Measurements from ENCODE around the gene PSMA5.
"Not testable (repeated sequence)": the region's sequence is repeated elsewhere in the genome, so short reads cannot be mapped to it uniquely, and the experiment has no call there.

Gene PSMA5

DNA sequence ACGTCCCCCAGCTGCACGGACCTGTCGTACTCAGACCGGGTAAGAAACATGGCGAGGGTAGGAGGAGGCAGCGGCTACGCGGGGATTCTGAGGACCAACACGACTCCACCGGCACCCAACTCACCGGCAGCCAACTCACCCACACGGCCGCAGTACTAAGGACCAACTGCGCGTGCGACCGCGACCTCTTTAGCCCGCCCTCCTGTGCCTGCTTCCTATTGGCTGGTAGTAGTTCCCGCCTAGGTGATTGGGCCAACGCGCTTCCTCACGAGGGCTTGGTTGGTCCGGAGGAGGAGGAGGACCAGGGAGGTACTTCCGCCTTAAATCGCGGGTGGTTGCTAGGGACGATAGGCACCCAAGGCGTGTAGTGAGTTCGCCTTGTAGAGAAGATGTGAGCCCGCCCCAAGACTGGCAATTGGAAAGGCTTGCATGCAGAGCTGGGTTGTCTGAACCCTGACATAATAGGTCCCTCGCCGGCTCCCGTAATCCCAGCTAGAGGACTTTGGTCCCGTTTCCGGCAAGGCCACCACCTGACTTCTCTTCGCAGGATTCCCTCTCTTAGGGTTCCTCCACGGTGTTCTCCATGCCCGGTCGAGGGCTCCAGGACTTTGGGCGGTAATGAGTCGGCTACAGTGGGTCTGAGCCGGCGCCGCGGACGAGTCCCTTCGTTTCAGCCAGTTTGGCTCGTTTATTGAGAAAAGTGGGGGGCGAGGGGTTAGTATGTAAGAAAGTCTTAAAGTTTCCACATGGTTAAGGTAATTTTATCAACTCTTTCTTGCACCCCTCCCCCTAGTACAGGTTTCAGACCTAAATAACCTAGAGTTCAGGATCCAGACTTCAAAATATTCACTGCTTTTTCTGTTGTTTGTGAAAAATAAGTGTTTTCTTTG, at the start of gene PSMA5:
TSS of gene PSMA5 (minus strand) at position 168 of the 890 bp plus-strand sequence. CDS start at position 50, 118 bp downstream.
- DNase-seq: peak; percentile 98

- no peak for DNase-seq
Measured at GRCh38 chr1:109475261-109475660, 49.0 kb upstream of the PSMA5 start.

DNA sequence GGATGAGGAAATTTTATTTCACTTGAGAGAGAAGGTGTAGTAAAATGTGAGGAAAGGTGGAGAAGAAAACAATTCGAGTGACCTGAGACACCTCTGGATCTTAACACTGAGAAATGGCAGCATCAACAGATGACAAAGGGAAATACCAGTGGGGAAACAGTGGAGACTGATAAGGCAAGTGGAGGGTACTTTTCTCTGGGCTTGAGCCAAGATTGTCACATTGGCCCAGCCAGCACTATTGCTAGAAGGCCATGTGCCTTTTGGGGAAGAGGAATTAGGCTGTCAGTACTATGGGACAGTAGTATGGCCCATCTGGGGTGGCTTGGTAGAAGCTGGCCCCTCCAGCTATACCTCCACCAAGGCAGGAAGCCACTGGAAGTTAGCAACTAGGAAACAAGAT, 48.4 kb upstream of the PSMA5 start:
- no peak for DNase-seq

- not testable (repeated sequence) for DNase-seq
Measured at GRCh38 chr1:109473284-109474057, 47.2 kb upstream of the PSMA5 start.

GRCh38 chr1:109472779-109473178, 46.5 kb upstream of the PSMA5 start:
- DNase-seq: no peak

GRCh38 chr1:109470245-109470644, 44.0 kb upstream of the PSMA5 start:
- DNase-seq: no peak

- no peak for DNase-seq
Measured at GRCh38 chr1:109468903-109469302, 42.7 kb upstream of the PSMA5 start.

DNA sequence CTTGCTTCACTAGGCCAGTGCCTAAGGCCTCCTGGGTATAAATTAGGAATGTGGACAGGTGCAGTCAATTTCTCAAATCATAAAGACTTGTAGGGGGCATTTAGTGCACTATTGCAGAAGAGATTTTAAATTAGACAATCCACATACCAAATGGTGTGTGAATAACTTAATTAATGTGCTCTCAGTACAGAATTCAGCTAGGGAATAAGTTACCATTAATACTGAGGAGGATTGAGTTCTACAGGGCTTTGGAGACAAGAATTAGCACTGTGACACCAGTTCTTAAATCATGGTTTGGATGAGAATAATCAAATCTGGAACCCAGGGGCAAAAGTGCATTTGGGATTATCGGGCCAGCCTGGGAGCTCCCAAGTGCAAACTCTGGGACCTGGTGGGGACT, 41.8 kb upstream of the PSMA5 start:
- DNase-seq: no peak

DNA sequence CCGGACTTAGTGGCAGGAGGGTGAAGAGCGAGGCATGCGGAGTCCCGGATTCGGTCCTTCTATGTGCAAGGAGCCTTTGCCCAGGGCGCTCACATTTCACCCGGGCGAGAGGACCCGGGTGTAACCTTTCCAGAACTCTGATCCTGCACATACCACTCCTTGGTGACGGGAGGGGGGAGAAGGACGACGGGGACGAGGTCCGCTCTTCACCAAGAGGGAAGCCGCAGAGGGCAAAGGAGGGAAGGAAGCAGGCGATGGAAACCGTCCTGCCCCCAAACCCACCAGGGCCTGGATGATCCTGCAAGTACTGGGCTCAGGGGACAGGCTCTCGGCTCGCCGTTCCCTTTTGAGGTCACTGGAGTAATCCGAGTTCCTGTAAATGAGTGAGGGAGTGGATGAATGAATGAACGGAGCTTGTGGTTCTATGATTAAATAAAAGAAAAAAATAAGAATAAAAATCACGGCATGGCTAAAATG, 41.1 kb upstream of the PSMA5 start:
- no peak for DNase-seq

DNA sequence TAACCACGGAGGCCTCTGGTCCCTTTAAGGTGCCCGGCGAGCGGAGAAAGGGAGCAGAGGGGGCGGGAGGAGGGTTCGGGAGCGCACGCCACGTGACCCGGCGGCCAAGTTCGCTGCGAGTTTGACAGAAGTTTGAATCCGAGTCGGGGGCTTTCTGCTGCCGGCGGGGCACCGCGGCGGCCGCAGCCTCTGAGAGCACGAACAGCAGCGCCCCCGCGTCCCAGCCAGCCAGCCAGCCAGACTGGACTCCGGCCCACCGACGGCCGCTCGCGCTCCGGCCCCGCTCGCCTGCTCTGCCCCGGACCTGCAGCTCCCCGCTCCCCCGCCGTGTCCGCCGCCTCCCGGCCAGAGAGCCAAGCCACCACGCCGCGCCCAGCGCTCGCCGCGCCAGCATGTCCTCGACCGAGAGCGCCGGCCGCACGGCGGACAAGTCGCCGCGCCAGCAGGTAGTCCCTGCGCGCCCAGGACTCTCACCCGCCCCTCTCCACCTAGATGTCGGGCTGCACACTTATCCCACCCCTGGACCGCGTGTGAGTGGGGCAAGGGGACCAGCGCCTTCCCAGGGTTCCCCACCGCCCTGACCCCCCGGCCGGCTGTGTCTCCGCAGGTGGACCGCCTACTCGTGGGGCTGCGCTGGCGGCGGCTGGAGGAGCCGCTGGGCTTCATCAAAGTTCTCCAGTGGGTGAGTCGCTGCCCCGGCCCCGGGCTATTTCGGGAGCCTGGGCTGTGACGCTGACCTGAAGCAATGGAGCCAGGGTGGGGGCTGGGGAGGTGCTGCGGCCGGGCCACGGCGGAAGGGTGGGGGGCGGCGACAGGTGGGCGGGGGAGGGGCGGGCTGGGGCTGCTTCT, 40.4 kb upstream of the PSMA5 start, which contains the start of gene SYPL2:
TSS of gene SYPL2 (plus strand) at position 95 of the 849 bp plus-strand sequence. CDS start at position 393, 298 bp downstream.
- no peak for DNase-seq

DNA sequence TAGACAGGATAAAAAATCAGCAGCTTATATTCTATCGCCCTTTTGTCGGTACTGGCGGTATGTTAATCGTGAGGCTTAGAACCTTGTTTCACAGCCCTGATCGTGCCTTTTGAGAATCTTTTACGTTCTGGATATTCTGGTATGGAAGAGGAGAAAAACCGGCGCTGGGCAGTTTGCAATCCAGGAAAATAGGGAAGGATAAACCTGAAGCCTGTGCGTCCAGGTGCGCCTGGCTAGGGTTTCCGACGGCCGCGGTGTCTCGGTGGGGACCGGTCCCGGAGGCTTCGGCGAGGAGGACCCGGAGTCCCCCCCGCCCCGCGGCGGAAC, 39.8 kb upstream of the PSMA5 start:
- DNase-seq: no peak

DNA sequence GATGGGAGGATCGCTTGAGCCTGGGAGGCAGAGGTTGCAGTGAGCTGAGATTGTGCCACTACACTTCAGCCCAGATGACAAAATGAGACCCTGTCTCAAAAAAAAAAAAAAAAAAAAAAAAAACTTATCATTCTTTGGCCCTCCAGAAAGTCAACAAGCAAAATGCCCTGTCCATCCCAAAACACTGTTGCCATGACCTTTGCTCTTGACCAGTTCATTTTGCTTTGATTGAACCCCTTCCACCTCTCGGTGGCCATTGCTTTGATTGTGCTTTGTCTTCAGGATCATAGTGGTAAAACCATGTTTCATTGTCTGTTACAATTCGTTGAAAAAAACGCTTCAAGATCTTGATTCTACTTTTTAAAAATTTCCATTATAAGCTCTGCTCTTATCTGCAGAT, 31.6 kb upstream of the PSMA5 start:
- DNase-seq: no peak

- DNase-seq: no peak
Measured at GRCh38 chr1:109454497-109455133, 28.4 kb upstream of the PSMA5 start.

- DNase-seq: no peak
Measured at GRCh38 chr1:109447524-109447923, 21.3 kb upstream of the PSMA5 start.

DNA sequence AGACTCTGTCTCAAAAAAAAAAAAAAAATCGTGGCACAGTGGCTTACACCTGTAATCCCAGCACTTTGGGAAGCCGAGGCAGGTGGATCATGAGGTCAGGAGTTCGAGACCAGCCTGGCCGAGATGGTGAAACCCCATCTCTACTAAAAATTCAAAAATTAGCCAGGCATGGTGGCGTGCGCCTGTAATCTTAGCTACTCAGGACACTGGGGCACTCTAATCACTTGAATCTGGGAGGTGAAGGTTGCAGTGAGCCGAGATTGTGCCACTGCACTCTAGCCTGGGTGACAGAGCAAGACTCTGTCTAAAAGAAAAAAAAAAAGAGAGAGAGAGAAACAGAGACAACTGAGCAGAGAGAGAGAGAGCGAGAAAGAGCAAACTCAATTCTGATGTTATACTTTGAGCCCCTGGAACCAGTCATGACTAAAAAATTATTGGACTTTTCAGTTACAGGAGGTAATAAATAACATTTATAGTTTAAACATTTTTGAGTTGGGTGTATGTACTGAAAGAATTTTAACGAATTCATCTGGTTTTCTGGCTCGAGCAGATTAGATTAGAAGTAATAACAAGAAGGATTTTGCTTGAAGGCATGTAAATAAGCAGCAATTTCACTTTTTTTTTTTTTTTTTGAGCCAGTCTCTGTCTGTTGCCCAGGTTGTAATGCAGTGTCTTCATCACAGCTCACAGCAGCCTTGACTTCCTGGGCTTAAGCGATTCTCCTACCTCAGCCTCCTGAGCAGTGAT, 19.9 kb upstream of the PSMA5 start:
- DNase-seq: not testable (repeated sequence)

DNA sequence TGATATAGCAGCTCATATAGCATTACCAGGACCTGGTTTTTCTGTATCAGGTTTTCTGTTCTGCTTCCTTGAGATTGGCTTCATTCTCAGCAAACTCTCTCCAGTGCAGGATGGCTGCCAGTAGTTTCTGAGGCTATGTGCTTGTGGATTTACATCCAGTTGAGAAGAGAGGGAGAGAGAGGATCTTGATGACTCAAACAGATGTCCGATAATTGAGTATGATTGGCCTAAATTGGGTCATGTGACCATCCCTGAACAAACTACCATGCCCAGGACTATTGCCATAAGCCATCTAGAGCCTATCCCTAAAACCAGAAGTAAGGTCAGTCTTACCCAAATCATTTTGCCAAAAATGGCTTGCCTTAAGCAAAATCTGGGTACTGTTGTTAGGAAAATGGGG, 18.1 kb upstream of the PSMA5 start:
- no peak for DNase-seq

- DNase-seq: no peak
Measured at GRCh38 chr1:109443476-109443875, 17.2 kb upstream of the PSMA5 start.

DNA sequence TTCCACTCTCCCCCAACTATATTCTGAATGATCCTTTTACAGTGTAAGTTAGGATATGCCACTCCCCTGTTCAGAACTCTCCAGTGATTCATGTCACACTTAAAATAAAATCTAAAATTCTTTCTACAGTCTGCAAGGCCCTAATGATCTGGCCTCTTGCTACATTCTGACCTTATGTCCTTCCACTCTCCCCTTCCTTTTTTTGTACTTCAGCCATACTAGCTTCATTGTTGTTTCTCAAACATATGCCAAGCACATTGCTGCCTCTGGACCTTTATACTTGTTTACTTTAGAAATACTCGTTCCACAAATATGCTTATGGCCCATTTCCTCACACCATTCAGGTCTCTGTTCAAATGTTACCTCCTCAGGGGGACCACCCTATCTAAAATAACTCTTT, 14.8 kb upstream of the PSMA5 start:
- DNase-seq: no peak

DNA sequence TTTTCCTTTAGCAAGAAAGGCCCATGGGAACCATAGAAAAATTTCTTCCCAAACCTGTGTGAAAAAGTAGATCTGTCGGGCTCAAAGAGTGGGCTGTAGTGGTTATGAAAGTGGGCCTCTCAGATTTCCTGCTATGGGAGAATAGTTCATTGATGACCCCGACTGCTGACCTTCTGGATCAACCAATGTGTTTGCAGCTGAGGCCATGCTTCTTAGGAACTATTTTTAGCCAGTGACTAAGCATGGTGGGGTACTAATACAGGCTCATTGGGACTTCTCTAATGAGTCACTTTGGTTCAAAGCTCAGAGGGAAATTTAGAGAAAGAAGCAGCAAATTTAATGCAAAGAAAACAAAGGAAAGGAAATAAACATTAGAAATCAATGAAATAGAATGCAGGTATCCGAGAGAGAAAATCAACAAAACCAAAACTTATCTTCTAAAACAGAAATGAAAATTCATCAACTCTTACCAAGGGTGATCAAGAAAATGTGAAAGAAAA, 12.6 kb upstream of the PSMA5 start:
- DNase-seq: no peak

- no peak for DNase-seq
Measured at GRCh38 chr1:109434484-109434883, 8.2 kb upstream of the PSMA5 start.

DNA sequence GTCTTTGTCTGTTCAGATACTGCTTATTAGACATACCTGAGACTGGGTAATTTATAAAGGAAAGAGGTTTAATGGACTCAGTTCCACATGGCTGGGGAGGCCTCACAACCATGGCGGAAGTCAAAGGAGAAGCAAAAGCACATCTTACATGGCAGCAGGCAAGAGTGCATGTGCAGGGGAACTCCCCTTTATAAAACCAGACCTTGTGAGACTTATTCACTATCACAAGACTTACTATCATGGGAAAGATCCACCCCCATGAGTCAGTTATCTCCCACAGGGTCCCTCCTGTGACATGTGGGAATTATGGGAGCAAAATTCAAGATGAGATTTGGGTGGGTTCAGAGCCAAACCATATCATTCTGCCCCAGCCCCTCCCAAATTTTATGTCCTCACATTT, 7.1 kb upstream of the PSMA5 start:
- DNase-seq: no peak

- DNase-seq: no peak
Measured at GRCh38 chr1:109432336-109432735, 6.1 kb upstream of the PSMA5 start.

Data from NCI-H748 treated with DMSO at 0.1 percent for 48 hours (cell line).